HG02678 (cell line): ENCODE data around the gene GNG3.

Source experiments
- ATAC-seq: cut with Tn5 transposase; IDR thresholded peaks from one replicate; pipeline ENCODE4 v1.9.1; 2021; ENCODE audit warnings: mild to moderate bottlenecking, moderate library complexity; ENCODE audit not compliant: unreplicated experiment

GNG3 gene

GRCh38 chr11:62755086-62755615, 47.7 kb downstream of the GNG3 start:
- ATAC-seq = no peak

- ATAC-seq = no peak
These were observed 50.6 kb downstream of the GNG3 start for GRCh38 chr11:62757846-62758788.
